Body of pancreas (tissue), 4 donors: ENCODE results near the gene NDUFB4.

ENCODE experiments used
- CTCF ChIP-seq, 7 experiments: fragments of 450-650 bp in 4 of 7; fragments of 200-600 bp in 3 of 7; sonication (generic) in 3 of 7; IDR thresholded peaks; one replicate each; pipeline ENCODE4 v1.5.1; 2016 to 2019; ENCODE audit warnings: antibody characterized with exemption in 7 of 7
- POLR2A ChIP-seq, 3 donors: fragments of 450-650 bp; IDR thresholded peaks; one replicate each; pipeline ENCODE4 v1.6.1; 2016; ENCODE audit warnings: antibody characterized with exemption in 3 of 3, mild to moderate bottlenecking in 2 of 3

GRCh38 chr3:120615847-120616609 is 19.9 kb downstream of the NDUFB4 start:
- TF ChIP-seq CTCF (IDR thresholded peaks at IDR 0.05) (no peak), POLR2A (IDR thresholded peaks at IDR 0.05) (no peak)
